ENCODE results near the gene EFEMP2. TPM values are rescaled to one million over a fixed set of nuclear protein-coding genes. Genes with fewer than 3 reads are reported as not detected.

EFEMP2 gene
- total and polyA plus RNA-seq, 10 of the 15 experiments (the other 5 are each of a cell fraction or from before 2014, with no cell fraction given): 0.24 to 13.2 (median 1.3) TPM; not detected in 1

DNA sequence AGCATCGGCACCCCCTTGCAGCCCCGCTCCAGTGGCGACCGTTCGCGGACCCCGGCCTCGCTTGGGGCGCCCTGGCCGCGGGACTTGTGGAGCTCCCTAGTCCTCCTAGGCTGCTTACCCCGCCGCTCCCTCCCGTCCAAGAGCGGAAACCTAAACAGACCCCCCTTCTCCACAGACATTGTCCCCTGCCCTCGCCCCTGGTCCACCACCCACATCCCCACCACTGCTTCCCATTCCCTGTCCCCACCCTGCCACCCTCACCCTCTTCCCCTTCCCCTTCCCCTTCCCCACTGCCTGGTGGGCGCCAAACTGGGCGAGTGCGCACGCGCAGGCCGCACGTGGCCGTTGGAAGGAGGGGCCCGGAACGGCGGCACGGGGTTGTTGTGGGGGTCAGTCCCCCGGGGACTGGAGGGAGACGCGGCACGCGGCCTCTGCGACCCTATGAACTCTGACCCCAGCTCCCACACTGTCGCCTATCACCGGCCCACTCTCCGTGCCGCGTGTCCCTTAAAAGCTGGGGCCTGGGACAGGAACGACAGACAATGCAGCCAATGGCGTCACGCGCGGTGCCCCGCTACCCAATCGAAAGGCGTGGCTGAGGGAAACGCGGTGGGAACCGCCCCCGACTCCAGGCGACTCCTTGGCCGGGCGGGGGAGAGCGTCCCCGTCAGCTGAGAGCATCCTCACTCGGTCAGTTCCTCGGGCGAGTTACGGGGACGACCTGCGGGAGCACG is 39.1 kb downstream of the EFEMP2 start, which contains the start of gene SNX32 (continued):
- TF ChIP-seq ELK1 (IDR thresholded peaks at IDR 0.05; ENCODE audit: low read depth, low read length): 0 out of 2 replicates have a peak, but pooled peaks have one; percentile 23
- TF ChIP-seq NFYA (IDR thresholded peaks at IDR 0.05; ENCODE audit: borderline replicate concordance, low read depth, low read length): peak; percentile 39; the same call in 1 of the 2 replicates
- TF ChIP-seq KDM1A (IDR thresholded peaks at IDR 0.05; ENCODE audit: borderline replicate concordance): no peak
- TF ChIP-seq SIN3A (IDR thresholded peaks at IDR 0.05; ENCODE audit: low read depth, low read length): 0 out of 2 replicates have a peak, but pooled peaks have one; percentile 59
- peak; percentile 58; the same call in 1 of the 2 replicates for TF ChIP-seq SMARCA5 (IDR thresholded peaks at IDR 0.05)
- TF ChIP-seq NBN (IDR thresholded peaks at IDR 0.05): no peak
- TF ChIP-seq, protein P1, sequence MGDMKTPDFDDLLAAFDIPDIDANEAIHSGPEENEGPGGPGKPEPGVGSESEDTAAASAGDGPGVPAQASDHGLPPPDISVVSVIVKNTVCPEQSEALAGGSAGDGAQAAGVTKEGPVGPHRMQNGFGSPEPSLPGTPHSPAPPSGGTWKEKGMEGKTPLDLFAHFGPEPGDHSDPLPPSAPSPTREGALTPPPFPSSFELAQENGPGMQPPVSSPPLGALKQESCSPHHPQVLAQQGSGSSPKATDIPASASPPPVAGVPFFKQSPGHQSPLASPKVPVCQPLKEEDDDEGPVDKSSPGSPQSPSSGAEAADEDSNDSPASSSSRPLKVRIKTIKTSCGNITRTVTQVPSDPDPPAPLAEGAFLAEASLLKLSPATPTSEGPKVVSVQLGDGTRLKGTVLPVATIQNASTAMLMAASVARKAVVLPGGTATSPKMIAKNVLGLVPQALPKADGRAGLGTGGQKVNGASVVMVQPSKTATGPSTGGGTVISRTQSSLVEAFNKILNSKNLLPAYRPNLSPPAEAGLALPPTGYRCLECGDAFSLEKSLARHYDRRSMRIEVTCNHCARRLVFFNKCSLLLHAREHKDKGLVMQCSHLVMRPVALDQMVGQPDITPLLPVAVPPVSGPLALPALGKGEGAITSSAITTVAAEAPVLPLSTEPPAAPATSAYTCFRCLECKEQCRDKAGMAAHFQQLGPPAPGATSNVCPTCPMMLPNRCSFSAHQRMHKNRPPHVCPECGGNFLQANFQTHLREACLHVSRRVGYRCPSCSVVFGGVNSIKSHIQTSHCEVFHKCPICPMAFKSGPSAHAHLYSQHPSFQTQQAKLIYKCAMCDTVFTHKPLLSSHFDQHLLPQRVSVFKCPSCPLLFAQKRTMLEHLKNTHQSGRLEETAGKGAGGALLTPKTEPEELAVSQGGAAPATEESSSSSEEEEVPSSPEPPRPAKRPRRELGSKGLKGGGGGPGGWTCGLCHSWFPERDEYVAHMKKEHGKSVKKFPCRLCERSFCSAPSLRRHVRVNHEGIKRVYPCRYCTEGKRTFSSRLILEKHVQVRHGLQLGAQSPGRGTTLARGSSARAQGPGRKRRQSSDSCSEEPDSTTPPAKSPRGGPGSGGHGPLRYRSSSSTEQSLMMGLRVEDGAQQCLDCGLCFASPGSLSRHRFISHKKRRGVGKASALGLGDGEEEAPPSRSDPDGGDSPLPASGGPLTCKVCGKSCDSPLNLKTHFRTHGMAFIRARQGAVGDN (IDR thresholded peaks at IDR 0.05): peak; percentile 70
- TF ChIP-seq PAX5 (IDR thresholded peaks at IDR 0.05; ENCODE audit: borderline replicate concordance, low read depth, low read length): peak; percentile 45; the same call in 1 of the 2 replicates
- TF ChIP-seq SMC3 (IDR thresholded peaks at IDR 0.05; ENCODE audit: borderline replicate concordance, low read length): no peak
- TF ChIP-seq CBFB (IDR thresholded peaks at IDR 0.05; ENCODE audit: low read depth): 0 out of 2 replicates have a peak, but pooled peaks have one; percentile 35
- peak; percentile 64 for TF ChIP-seq KLF5 (IDR thresholded peaks at IDR 0.05; ENCODE audit: partially characterized antibody)
- TF ChIP-seq RUNX3 (IDR thresholded peaks at IDR 0.05; ENCODE audit: low read length): no peak; the same call in 1 of the 2 replicates
- no peak for TF ChIP-seq STAT1 (conservative IDR thresholded peaks at IDR 0.05)
- TF ChIP-seq HCFC1 (IDR thresholded peaks at IDR 0.05; ENCODE audit: low read length): no peak
- TF ChIP-seq TBL1XR1 (IDR thresholded peaks at IDR 0.05; ENCODE audit: low read depth, low read length): 0 out of 2 replicates have a peak, but pooled peaks have one; percentile 27
- TF ChIP-seq, protein P2, sequence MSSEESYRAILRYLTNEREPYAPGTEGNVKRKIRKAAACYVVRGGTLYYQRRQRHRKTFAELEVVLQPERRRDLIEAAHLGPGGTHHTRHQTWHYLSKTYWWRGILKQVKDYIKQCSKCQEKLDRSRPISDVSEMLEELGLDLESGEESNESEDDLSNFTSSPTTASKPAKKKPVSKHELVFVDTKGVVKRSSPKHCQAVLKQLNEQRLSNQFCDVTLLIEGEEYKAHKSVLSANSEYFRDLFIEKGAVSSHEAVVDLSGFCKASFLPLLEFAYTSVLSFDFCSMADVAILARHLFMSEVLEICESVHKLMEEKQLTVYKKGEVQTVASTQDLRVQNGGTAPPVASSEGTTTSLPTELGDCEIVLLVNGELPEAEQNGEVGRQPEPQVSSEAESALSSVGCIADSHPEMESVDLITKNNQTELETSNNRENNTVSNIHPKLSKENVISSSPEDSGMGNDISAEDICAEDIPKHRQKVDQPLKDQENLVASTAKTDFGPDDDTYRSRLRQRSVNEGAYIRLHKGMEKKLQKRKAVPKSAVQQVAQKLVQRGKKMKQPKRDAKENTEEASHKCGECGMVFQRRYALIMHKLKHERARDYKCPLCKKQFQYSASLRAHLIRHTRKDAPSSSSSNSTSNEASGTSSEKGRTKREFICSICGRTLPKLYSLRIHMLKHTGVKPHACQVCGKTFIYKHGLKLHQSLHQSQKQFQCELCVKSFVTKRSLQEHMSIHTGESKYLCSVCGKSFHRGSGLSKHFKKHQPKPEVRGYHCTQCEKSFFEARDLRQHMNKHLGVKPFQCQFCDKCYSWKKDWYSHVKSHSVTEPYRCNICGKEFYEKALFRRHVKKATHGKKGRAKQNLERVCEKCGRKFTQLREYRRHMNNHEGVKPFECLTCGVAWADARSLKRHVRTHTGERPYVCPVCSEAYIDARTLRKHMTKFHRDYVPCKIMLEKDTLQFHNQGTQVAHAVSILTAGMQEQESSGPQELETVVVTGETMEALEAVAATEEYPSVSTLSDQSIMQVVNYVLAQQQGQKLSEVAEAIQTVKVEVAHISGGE (CRISPR knock-in tag; IDR thresholded peaks at IDR 0.05): no peak
- TF ChIP-seq MTA2 (IDR thresholded peaks at IDR 0.05; ENCODE audit: low read depth): no peak
- no peak for TF ChIP-seq ATF2 (IDR thresholded peaks at IDR 0.05; ENCODE audit: low read length)
- TF ChIP-seq BCL11A (IDR thresholded peaks at IDR 0.05; ENCODE audit: low read depth, low read length): no peak
- no peak for TF ChIP-seq IKZF2 (IDR thresholded peaks at IDR 0.05)

Data from GM12878 (cell line).